ENCODE measurements around the gene FAT1.

FAT1 gene

GRCh38 chr4:186554914-186555827 is 168.5 kb downstream of the FAT1 start, which contains the start of gene MTNR1A:
Gene MTNR1A, minus strand, starts transcription at chr4:186555567. Its CDS starts 202 bp downstream, at chr4:186555365.
- FAIRE-seq = no peak

- FAIRE-seq = no peak
These were observed 169.1 kb downstream of the FAT1 start for GRCh38 chr4:186554539-186554913.

DNA sequence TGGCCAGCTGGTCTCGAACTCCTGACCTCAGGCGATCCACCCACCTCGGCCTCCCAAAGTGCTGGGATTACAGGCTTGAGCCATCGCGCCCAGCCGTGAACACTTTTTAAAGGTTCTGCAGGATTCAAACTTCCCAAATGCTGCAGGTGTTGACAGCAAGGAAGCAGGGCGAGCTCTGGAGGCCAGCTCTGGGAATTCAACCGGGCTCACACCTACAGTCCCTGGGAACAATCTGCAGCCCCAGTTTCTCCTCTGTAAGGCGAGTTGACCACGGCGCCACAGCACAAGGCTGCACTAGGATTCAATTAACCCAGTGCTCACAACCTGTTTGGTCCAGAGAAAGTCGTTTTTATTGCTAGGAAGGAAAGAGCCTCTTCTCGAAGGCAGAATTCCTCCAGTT is 169.9 kb downstream of the FAT1 start:
- FAIRE-seq = no peak

DNA sequence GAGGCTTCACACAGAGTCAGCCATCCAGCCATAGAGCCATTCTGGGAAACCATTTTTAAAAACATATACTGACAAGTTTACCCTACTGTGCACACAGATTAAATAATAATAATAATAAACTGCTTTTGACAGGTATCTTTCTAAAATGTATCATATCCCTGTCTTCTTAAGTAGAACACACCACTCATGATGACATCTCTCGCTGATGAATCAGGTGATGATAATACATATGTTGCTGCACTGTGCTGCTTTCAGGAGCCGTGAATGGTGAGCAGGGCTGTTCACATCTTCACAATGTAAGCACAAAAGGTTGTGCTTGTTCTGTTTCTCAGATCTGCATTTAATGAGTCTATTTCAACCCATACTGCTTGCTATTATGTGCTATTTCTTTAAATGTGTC is 171.8 kb downstream of the FAT1 start:
- FAIRE-seq = no peak

- FAIRE-seq = no peak
These were observed 178.2 kb downstream of the FAT1 start for GRCh38 chr4:186545436-186545835.

DNA sequence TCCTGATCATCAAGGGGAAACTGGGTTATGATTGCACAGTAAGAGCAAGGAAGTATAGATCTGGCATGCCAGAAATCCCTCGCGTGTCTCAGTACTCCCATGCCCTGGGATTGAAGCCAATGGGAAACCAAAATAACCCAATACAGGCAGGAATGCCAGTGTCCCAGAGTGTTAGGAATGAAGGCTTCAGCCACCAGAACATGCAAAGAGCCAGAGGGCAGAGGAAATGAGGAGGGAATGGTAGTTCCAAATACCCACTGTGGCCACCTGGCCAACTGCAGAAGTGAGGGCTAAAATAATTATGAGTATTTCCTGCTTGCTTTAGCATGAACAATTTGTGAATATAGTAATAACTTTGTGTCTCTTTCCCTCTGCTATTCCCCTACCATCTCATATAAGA is 180.4 kb downstream of the FAT1 start:
- FAIRE-seq = no peak

GRCh38 chr4:186541801-186542200 is 181.9 kb downstream of the FAT1 start:
- no peak for FAIRE-seq

GRCh38 chr4:186537843-186538521 is 185.7 kb downstream of the FAT1 start:
- no peak for FAIRE-seq

Data from TTC549 (cell line).